Activated CD4-positive, alpha-beta T cell treated with anti-CD3 and anti-CD28 coated beads for 36 hours (primary cell): Measurements from ENCODE around the gene TEAD4. TPM values are rescaled to one million over a fixed set of nuclear protein-coding genes. Genes with fewer than 3 reads are reported as not detected.
A peak's percentile ranks its signal among the peaks of the same experiment; 100 is the strongest.

Experiments
- ATAC-seq: fragments of 200-7000 bp; cut with Tn5 transposase; one replicate; pipeline ENCODE4 v1.10.0; 2021; ENCODE audit warnings: mild to moderate bottlenecking, moderate library complexity
- CTCF ChIA-PET: fragments of 350-600 bp; sonication (Branson Sonifier 250); formaldehyde crosslinking; loops from one replicate; lab custom pipeline; 2021; ENCODE audit warnings: antibody characterized with exemption; lab: Charles Lee
- POLR2A ChIA-PET: fragments of 350-600 bp; sonication (Branson Sonifier 250); formaldehyde crosslinking; loops from one replicate; lab custom pipeline; 2021; ENCODE audit warnings: antibody characterized with exemption, inconsistent platforms; lab: Charles Lee
- DNase-seq: peaks from one replicate; pipeline ENCODE4 v3.0.0-alpha.2; 2020
- H3K27ac Mint-ChIP-seq: one replicate; pipeline ENCODE4 v1.8.0; 2021; ENCODE audit warnings: mixed read lengths
- H3K27me3 Mint-ChIP-seq: one replicate; pipeline ENCODE4 v1.8.0; 2021; ENCODE audit warnings: mixed read lengths
- H3K36me3 Mint-ChIP-seq: one replicate; pipeline ENCODE4 v1.8.0; 2021; ENCODE audit warnings: low read depth, mixed read lengths
- H3K4me1 Mint-ChIP-seq: one replicate; pipeline ENCODE4 v1.8.0; 2021; ENCODE audit warnings: mixed read lengths
- H3K4me3 Mint-ChIP-seq: one replicate; pipeline ENCODE4 v1.8.0; 2021; ENCODE audit warnings: mild to moderate bottlenecking, moderate library complexity, mixed read lengths
- H3K9me3 Mint-ChIP-seq: one replicate; pipeline ENCODE4 v1.8.0; 2021; ENCODE audit warnings: low read depth, mixed read lengths
- intact Hi-C, 2 experiments: fragments of 100-400 bp; cut with DNase I in 1 of 2; cut with micrococcal nuclease in 1 of 2; formaldehyde crosslinking; loops; one replicate each; pipeline versions ENCODE4 v1.14.2 to v1.15.1; 2022 to 2024; cut with DNase I, micrococcal nuclease
- total RNA-seq, 2 experiments: library from RNA; stranded (reverse); gene quantifications; one replicate each; pipeline ENCODE4 v1.2.3, GENCODE V29; 2021

TEAD4 gene
- total RNA-seq, 2 experiments from 2014 or later: 7.2 to 9.0 TPM

DNA sequence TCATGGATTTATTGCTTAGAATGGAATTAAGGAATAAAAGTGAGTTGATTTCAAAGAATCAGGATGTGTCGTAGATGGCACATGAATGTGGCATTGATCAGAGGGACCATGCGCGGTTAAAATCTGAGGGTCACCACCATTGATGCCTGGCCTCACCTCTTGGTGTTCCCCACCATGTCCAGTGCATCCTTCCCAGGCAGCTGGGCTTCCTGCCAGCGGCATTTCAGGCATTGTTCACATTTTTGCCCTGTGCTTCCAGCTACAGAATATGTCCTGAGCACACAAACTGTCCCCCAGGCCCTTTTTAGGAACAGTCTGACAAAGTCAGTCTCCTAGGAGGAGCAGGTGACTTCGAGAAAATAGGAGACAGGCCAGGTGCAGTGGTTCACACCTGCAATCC lies 76.0 kb downstream of the TEAD4 start:
- DNase-seq: no peak
- ATAC-seq: no peak
- ChIA-PET CTCF (interaction anchor here (0.8 to 1.6 kb wide), 2 partner anchors 18 to 181 kb away, joined by 5 to 6 read pairs; no protein-coding TSS in a partner anchor), POLR2A (no interaction called here)
- Mint-ChIP-seq H3K36me3 (no peaks in the 10 kb centered on the region), H3K4me1 (no peaks in the 10 kb centered on the region), H3K27me3 (peaks cover 2% of the 10 kb centered on the region), H3K9me3 (no peaks in the 10 kb centered on the region), H3K4me3 (no peak overlapping the region), H3K27ac (no peak overlapping the region)
- intact Hi-C loops: no loop called here

DNA sequence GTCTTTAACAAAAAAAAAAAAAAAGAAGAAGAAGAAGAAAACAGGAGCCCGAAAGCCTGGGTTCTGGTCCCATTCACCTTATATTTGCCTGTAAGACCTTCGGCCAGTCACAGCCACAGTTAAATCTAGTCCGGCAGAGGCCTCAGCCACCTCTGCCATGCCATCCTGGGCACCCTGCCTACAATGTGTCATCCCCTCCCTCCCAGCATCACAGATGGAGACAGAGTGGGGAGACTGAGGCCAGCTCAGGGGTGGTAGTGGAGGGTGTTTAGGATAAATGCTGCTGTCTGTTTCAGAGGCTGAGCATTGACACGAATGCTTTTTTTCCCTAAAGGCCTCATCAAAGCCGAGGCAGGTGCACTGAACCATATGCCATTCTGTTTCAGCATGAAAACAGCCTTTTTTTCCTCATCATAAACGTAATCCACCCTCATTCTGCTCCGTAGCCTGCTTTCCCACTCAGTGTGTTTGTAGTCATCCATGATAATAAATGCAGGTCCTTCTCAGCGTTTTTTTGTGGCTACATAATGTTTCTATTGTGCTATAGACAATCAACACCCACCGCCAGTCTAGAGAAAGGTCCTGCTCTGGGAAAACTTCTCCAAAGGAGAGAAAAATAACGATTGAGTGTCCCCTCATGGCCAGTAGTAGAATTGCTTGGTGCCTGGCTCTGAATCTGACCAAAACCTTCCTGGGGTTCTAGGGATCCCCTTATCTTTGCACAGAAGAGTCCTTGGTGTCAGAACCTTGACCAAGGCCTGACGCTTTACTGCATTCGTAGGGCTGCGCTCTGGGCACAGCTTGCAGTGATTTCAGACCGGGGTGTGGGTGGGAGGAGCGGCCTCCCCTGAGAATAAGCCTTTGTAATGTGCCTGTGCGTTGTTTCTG lies 76.9 kb downstream of the TEAD4 start:
- intact Hi-C loops: no loop called here
- no peaks in the 10 kb centered on the region for H3K9me3 Mint-ChIP-seq
- no peak for ATAC-seq
- ChIA-PET CTCF (no interaction called here), POLR2A (no interaction called here)
- DNase-seq: no peak
- no peaks in the 10 kb centered on the region for H3K4me1 Mint-ChIP-seq
- no peak overlapping the region for H3K27ac Mint-ChIP-seq
- peaks cover 2% of the 10 kb centered on the region for H3K27me3 Mint-ChIP-seq
- no peaks in the 10 kb centered on the region for H3K36me3 Mint-ChIP-seq
- H3K4me3 Mint-ChIP-seq: no peak overlapping the region

GRCh38 chr12:3036901-3037600 lies 77.9 kb downstream of the TEAD4 start:
- Mint-ChIP-seq H3K36me3 (no peaks in the 10 kb centered on the region), H3K4me1 (no peaks in the 10 kb centered on the region), H3K4me3 (no peak overlapping the region), H3K9me3 (no peaks in the 10 kb centered on the region), H3K27ac (no peak overlapping the region), H3K27me3 (peaks cover 5% of the 10 kb centered on the region)
- ATAC-seq: no peak
- POLR2A ChIA-PET: no interaction called here
- DNase-seq: no peak
- intact Hi-C loops: no loop called here
- CTCF ChIA-PET: interaction anchor here (0.7 kb wide), 1 partner anchor 218 kb away, joined by 3 read pairs; no protein-coding TSS in a partner anchor

- Mint-ChIP-seq H3K4me1 (no peaks in the 10 kb centered on the region), H3K4me3 (no peak overlapping the region), H3K9me3 (no peaks in the 10 kb centered on the region), H3K27ac (no peak overlapping the region), H3K27me3 (peaks cover 13% of the 10 kb centered on the region), H3K36me3 (no peaks in the 10 kb centered on the region)
- CTCF ChIA-PET: no interaction called here
- ATAC-seq (no peak), DNase-seq (no peak)
- intact Hi-C loops: no loop called here
- POLR2A ChIA-PET: no interaction called here
Observed at GRCh38 chr12:3038166-3038565, 79.0 kb downstream of the TEAD4 start.

DNA sequence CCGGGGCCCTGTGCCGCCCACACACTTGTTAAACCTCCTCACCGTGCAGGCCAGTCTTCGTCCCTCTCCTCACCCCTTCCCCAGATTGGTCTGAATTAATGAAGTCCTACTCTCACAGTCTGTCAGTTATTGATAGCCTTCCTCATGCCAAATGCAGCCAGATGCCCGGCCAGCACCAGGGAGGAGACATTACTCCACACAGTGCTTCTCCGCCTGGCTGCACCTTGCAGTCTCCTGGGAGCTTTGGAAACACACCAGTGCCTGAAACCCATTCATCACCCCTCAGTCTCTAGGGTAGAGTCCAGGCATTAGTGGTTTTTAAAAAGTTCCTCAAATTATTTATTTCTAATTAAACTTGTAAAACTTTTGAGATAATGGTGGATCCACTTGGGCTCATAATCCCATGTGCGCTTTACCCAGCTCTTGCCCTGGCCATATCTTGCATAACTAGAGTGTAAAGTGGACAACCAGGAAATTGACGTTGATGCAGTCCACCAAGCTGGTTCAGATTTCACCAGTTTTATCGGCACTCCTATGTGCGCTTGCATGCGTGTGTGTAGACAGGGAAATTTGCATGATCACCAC lies 79.8 kb downstream of the TEAD4 start:
- Mint-ChIP-seq H3K36me3 (no peaks in the 10 kb centered on the region), H3K27me3 (peaks cover 17% of the 10 kb centered on the region), H3K4me3 (no peak overlapping the region), H3K4me1 (no peaks in the 10 kb centered on the region), H3K9me3 (no peaks in the 10 kb centered on the region), H3K27ac (no peak overlapping the region)
- ATAC-seq (no peak), DNase-seq (no peak)
- ChIA-PET CTCF (interaction anchor here (0.6 kb wide), 1 partner anchor 185 kb away, joined by 3 read pairs; no protein-coding TSS in a partner anchor), POLR2A (no interaction called here)
- intact Hi-C loops: no loop called here

DNA sequence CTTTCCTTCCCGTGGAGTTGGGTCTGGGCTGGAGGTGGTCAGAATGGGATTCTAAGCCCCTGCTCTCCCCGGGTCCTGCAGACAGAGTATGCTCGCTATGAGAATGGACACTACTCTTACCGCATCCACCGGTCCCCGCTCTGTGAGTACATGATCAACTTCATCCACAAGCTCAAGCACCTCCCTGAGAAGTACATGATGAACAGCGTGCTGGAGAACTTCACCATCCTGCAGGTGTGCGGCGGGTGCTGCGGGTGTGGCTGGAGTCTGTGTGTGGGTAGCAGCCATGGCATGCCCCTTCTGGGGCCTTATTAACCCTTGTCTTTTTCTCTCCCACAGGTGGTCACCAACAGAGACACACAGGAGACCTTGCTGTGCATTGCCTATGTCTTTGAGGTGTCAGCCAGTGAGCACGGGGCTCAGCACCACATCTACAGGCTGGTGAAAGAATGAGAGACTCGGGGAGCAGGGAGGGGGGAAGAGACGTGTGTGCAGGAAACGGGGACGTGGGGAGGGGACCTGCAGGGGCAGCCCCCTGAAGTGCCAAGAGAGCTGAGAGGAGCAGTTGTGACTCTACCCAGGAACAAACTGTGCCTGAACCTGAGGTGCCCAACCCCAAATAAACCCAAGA lies 80.9 kb downstream of the TEAD4 start:
- no peak for ATAC-seq
- POLR2A ChIA-PET: no interaction called here
- Mint-ChIP-seq H3K9me3 (no peaks in the 10 kb centered on the region), H3K4me1 (no peaks in the 10 kb centered on the region), H3K27me3 (peaks cover 21% of the 10 kb centered on the region), H3K36me3 (no peaks in the 10 kb centered on the region), H3K27ac (no peak overlapping the region), H3K4me3 (no peak overlapping the region)
- CTCF ChIA-PET: no interaction called here
- intact Hi-C loops: loop anchor here (2.0 to 10.0 kb wide), 2 partner anchors 155 to 165 kb away; partner anchors contain the start of genes FOXM1 (in 1 of the 2) and RHNO1 (in 1 of the 2)
- no peak for DNase-seq

- DNase-seq (no peak), ATAC-seq (no peak)
- CTCF ChIA-PET: interaction anchor here (0.7 to 1.2 kb wide), 6 partner anchors 30 to 162 kb away, joined by 3 to 4 read pairs (median 3); no protein-coding TSS in a partner anchor
- Mint-ChIP-seq H3K4me3 (no peak overlapping the region), H3K27ac (no peak overlapping the region), H3K36me3 (no peaks in the 10 kb centered on the region), H3K4me1 (no peaks in the 10 kb centered on the region), H3K27me3 (peaks cover 22% of the 10 kb centered on the region), H3K9me3 (no peaks in the 10 kb centered on the region)
- intact Hi-C loops: loop anchor here (1.0 to 10.0 kb wide), 3 partner anchors 156 to 188 kb away; partner anchors contain the start of genes FOXM1 (in 1 of the 2) and RHNO1 (in 1 of the 2)
- POLR2A ChIA-PET: no interaction called here
Observed at GRCh38 chr12:3040663-3041544, 81.7 kb downstream of the TEAD4 start.

GRCh38 chr12:3041558-3042164 lies 82.5 kb downstream of the TEAD4 start:
- no peak overlapping the region for H3K27ac Mint-ChIP-seq
- no peak overlapping the region for H3K4me3 Mint-ChIP-seq
- POLR2A ChIA-PET: no interaction called here
- H3K9me3 Mint-ChIP-seq: no peaks in the 10 kb centered on the region
- ATAC-seq: peak; percentile 98
- no peaks in the 10 kb centered on the region for H3K36me3 Mint-ChIP-seq
- peak; percentile 79 for DNase-seq
- CTCF ChIA-PET: interaction anchor here (0.7 to 1.2 kb wide), 9 partner anchors 19 to 190 kb away, joined by 3 to 4 read pairs (median 3); no protein-coding TSS in a partner anchor
- H3K4me1 Mint-ChIP-seq: no peaks in the 10 kb centered on the region
- H3K27me3 Mint-ChIP-seq: peaks cover 22% of the 10 kb centered on the region
- intact Hi-C loops: loop anchor here (1.0 to 10.0 kb wide), 3 partner anchors 157 to 188 kb away; partner anchors contain the start of genes FOXM1 (in 1 of the 2) and RHNO1 (in 1 of the 2)

DNA sequence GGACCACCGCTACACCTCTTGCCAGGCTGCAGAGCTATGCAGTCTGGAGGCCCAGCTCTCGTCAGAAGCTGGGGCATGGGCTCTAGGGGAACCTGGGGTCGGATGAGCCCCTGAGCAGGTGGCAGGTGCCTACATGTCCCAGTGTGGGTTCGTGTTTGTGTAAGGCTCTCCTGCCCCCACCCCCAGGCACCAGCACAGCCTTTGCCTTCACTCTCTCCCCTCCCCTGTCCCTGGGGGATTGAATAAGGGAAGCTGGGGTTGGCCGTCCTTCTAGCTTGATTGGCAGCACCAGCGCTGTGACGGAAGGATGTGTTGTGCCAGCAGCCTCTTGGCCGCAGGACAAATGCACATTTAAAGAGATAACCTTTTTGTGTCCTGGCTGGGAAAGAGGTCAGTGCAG lies 83.2 kb downstream of the TEAD4 start:
- ChIA-PET CTCF (interaction anchor here (0.7 to 1.2 kb wide), 4 partner anchors 9 to 191 kb away, joined by 3 read pairs; no protein-coding TSS in a partner anchor), POLR2A (no interaction called here)
- intact Hi-C loops: loop anchor here in 1 of 2 experiments (10.0 kb wide), 1 partner anchor 168 kb away; the partner anchor contains the start of genes FOXM1 and RHNO1
- Mint-ChIP-seq H3K27me3 (peaks cover 22% of the 10 kb centered on the region), H3K4me1 (no peaks in the 10 kb centered on the region), H3K4me3 (no peak overlapping the region), H3K9me3 (no peaks in the 10 kb centered on the region), H3K36me3 (no peaks in the 10 kb centered on the region), H3K27ac (no peak overlapping the region)
- ATAC-seq (no peak), DNase-seq (no peak)

- Mint-ChIP-seq H3K27me3 (peaks cover 22% of the 10 kb centered on the region), H3K27ac (no peak overlapping the region), H3K4me3 (no peak overlapping the region), H3K4me1 (no peaks in the 10 kb centered on the region), H3K9me3 (no peaks in the 10 kb centered on the region), H3K36me3 (no peaks in the 10 kb centered on the region)
- DNase-seq (no peak), ATAC-seq (no peak)
- CTCF ChIA-PET: interaction anchor here (0.6 to 1.2 kb wide), 5 partner anchors 9 to 1127 kb away, joined by 3 read pairs; no protein-coding TSS in a partner anchor
- intact Hi-C loops: loop anchor here in 1 of 2 experiments (10.0 kb wide), 1 partner anchor 168 kb away; the partner anchor contains the start of genes FOXM1 and RHNO1
- POLR2A ChIA-PET: no interaction called here
Observed at GRCh38 chr12:3042826-3043225, 83.6 kb downstream of the TEAD4 start.
